Heart left ventricle (tissue), 16 donors: Measurements from ENCODE around the gene NCOA6. TPM values are rescaled to one million over a fixed set of nuclear protein-coding genes. Genes with fewer than 3 reads are reported as not detected.

Experiments used
- ATAC-seq, 4 donors: fragments of 200-7000 bp; cut with Tn5 transposase; one replicate each; pipeline ENCODE4 v1.9.1; 2020 to 2022; ENCODE audit warnings: moderate library complexity in 4 of 4, mild to moderate bottlenecking in 3 of 4, moderate number of reproducible peaks in 1 of 4
- DNase-seq, 5 donors: peaks; one replicate each; pipeline ENCODE4 v3.0.0-alpha.2; 2020
- H3K27ac ChIP-seq, 12 donors: fragments of 200-600 bp; sonication (generic) in 4 of 12; one replicate each; pipeline versions ENCODE4 v1.5.0 to v1.8.0; 2016 to 2022; ENCODE audit warnings: mild to moderate bottlenecking in 2 of 12
- H3K27me3 ChIP-seq, 9 donors: fragments of 200-600 bp; sonication (generic) in 2 of 9; one replicate each; pipeline versions ENCODE4 v1.5.1 to v1.8.0; 2016 to 2022; ENCODE audit warnings: mild to moderate bottlenecking in 3 of 9
- H3K36me3 ChIP-seq, 9 donors: fragments of 200-600 bp; sonication (generic) in 2 of 9; one replicate each; pipeline versions ENCODE4 v1.5.0 to v1.8.0; 2018 to 2022; ENCODE audit warnings: mild to moderate bottlenecking in 2 of 9
- H3K4me1 ChIP-seq, 12 donors: fragments of 200-600 bp; sonication (generic) in 4 of 12; one replicate each; pipeline versions ENCODE4 v1.5.0 to v1.8.0; 2016 to 2022; ENCODE audit warnings: mild to moderate bottlenecking in 3 of 12
- H3K4me3 ChIP-seq, 12 donors: fragments of 200-600 bp; sonication (generic) in 4 of 12; one replicate each; pipeline versions ENCODE4 v1.5.0 to v1.8.0; 2017 to 2022; ENCODE audit warnings: mild to moderate bottlenecking in 9 of 12, moderate library complexity in 4 of 12
- H3K9me3 ChIP-seq, 12 donors: fragments of 200-600 bp; sonication (generic) in 4 of 12; one replicate each; pipeline versions ENCODE4 v1.5.0 to v1.8.0; 2016 to 2022; ENCODE audit warnings: mild to moderate bottlenecking in 1 of 12
- POLR2A ChIP-seq, 2 donors: fragments of 450-650 bp; IDR thresholded peaks; one replicate each; pipeline ENCODE4 v1.6.1; 2017; ENCODE audit warnings: antibody characterized with exemption in 2 of 2, mild to moderate bottlenecking in 2 of 2, moderate library complexity in 2 of 2
- WGBS, 4 donors: extraction: QIAGEN DNeasy Blood & Tissue Kit in 2 of 4; methylation state at CpG; one replicate each; pipeline versions ENCODE4 v1.1.5 to v1.1.7; 2013 to 2018; 5-methylcytosine and 5-hydroxymethylcytosine counted together
- intact Hi-C, 10 donors: fragments of 100-400 bp; cut with DNase I; formaldehyde crosslinking; loops; one replicate each; pipeline versions ENCODE4 v1.11.1 to v1.14.2; 2022
- polyA plus RNA-seq, 2 donors: library from polyadenylated mRNA; stranded (reverse); fragments of 200-250 nt; gene quantifications; one replicate each; pipeline ENCODE4 v1.2.3, GENCODE V29; 2013
- total RNA-seq, 9 donors: library from RNA; depleted of rRNA in 2 of 9; stranded (reverse); fragments of >200 nt in 2 of 9; fragmentation: NEBNext Ultra II Directional in 3 of 9; extraction: Animal tissue kit (Norgen Biotek cat#: 25700) in 3 of 9; gene quantifications; one replicate each; pipeline versions ENCODE4 v1.1.0 to v1.2.4, GENCODE V29; 2016 to 2023
- TF ChIP-seq, protein P1 (sequence below), 12 donors: fragments of 200-600 bp; sonication (generic) in 4 of 12; IDR thresholded peaks; one replicate each; pipeline versions ENCODE4 v1.5.0 to v1.8.0; 2018 to 2022; ENCODE audit warnings: antibody characterized with exemption in 12 of 12, mild to moderate bottlenecking in 5 of 12
- donor health status: ischemic (EF 13 %, LVEDD 7.1; RV severe dilation, severe dysfunction).
- donor health status: healthy with polysubstance abuse.
- donor health status: DM: no; HTN: yes; CAD: no.
- donor health status: DM: no; HTN: no; CAD: no.
- donor health status: ischemic (EF 25% LVEDD 6.9; RV normal size, moderate dysfunction).
- donor health status: ischemic (EF 25% LVEDD 5.7; RV mildly dilated, moderate dysfunction).
- donor health status: healthy.
- donor health status: DM: yes; HTN: yes; CAD: no.
- donor health status: ischemic (EF 35%, LVEDD 5.7; RV mildly dilated, moderate dysfunction).
- donor health status: nonischemic (EF 11% LVEDD 7.7; RV severe dilation, severe dysfunction).
- donor health status: DM: yes; HTN: yes; CAD: no.
- donor health status: PGD.
- donor health status: ischemic (EF 29% LVEDD 5.4; RV normal size, mild dysfunction).
- donor health status: nonischemic (EF 23%, LVEDD 6.1; RV moderate dilation, normal function).

Gene NCOA6
- total and polyA plus RNA-seq, 11 donors: 13.0 to 34.0 (median 19.9) TPM

DNA sequence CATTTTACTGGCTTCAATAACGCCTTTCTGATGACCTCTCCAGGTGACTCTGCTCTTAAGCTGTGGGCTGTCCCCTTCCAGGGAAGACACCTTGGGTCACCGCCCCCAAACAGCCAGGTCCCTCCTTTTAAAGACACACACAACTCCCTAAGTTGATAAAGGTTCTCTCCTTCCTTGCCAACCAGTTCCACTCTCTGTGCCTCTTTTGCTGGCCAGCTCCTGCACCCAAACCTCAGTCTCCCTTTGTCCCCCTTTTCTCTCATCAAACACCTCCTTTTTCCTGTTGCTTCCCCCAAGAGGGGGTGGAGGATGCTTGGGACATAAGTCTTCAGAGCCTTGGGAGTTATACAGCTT lies 1.0 kb downstream of the NCOA6 start:
- Histone ChIP-seq H3K27me3 (no peaks in the 10 kb centered on the region), H3K4me3 (peak overlapping the region; percentile 72 to 99 (median 88)), H3K27ac (peak overlapping the region; percentile 89 to 97 (median 91)), H3K36me3 (peaks cover 0 to 2% (median 0%) of the 10 kb centered on the region in 9 donors), H3K4me1 (peaks cover 3 to 52% (median 32%) of the 10 kb centered on the region in 12 donors), H3K9me3 (no peaks in the 10 kb centered on the region)
- peak; percentile 39 to 61 (median 56) for ATAC-seq
- TF ChIP-seq, protein P1, sequence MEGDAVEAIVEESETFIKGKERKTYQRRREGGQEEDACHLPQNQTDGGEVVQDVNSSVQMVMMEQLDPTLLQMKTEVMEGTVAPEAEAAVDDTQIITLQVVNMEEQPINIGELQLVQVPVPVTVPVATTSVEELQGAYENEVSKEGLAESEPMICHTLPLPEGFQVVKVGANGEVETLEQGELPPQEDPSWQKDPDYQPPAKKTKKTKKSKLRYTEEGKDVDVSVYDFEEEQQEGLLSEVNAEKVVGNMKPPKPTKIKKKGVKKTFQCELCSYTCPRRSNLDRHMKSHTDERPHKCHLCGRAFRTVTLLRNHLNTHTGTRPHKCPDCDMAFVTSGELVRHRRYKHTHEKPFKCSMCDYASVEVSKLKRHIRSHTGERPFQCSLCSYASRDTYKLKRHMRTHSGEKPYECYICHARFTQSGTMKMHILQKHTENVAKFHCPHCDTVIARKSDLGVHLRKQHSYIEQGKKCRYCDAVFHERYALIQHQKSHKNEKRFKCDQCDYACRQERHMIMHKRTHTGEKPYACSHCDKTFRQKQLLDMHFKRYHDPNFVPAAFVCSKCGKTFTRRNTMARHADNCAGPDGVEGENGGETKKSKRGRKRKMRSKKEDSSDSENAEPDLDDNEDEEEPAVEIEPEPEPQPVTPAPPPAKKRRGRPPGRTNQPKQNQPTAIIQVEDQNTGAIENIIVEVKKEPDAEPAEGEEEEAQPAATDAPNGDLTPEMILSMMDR (IDR thresholded peaks at IDR 0.05): no peak
- TF ChIP-seq POLR2A (IDR thresholded peaks at IDR 0.05): no peak
- intact Hi-C loops: loop anchor here in 1 of 10 donors (10.0 kb wide), 1 partner anchor 630 kb away; the partner anchor contains the start of gene CEP250
- peak in 4 of 5 donors; percentile 32 to 63 (median 56) for DNase-seq
- WGBS, 4 donors: 2 to 7% (median 5%) methylated on average over 2 of the region's 2 CpGs

DNA sequence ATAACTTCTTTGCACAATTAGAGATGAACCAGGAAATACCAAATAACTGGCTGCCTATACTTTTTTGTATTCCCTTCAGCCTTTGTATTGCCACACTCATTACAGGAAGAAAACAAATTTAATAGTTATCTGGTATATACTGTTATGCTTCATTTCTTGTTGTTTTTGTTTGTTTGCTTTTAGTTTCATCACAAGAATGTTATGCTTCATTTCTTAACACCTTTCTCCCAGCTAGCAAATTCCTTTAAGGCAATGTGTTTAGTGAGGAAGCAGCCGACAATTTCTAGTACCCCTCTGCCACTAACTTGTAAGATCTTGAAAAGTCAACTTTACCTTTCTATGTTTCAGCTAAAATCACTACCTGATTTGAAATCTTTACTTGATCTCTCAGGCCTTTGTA lies 1.4 kb downstream of the NCOA6 start:
- DNase-seq: no peak
- no peak for TF ChIP-seq POLR2A (IDR thresholded peaks at IDR 0.05)
- TF ChIP-seq, protein P1 (IDR thresholded peaks at IDR 0.05): no peak
- Histone ChIP-seq H3K27me3 (no peaks in the 10 kb centered on the region), H3K9me3 (no peaks in the 10 kb centered on the region), H3K27ac (peak overlapping the region in 10 of 12 donors; percentile 89 to 97 (median 91)), H3K36me3 (peaks cover 0 to 2% (median 0%) of the 10 kb centered on the region in 9 donors), H3K4me1 (peaks cover 3 to 55% (median 32%) of the 10 kb centered on the region in 12 donors), H3K4me3 (peak overlapping the region; percentile 72 to 99 (median 88))
- intact Hi-C loops: loop anchor here in 1 of 10 donors (10.0 kb wide), 1 partner anchor 631 kb away; the partner anchor contains the start of gene CEP250
- ATAC-seq: no peak
- WGBS, 4 donors: 7 to 22% (median 17%) methylated on average over 1 of the region's 1 CpG

DNA sequence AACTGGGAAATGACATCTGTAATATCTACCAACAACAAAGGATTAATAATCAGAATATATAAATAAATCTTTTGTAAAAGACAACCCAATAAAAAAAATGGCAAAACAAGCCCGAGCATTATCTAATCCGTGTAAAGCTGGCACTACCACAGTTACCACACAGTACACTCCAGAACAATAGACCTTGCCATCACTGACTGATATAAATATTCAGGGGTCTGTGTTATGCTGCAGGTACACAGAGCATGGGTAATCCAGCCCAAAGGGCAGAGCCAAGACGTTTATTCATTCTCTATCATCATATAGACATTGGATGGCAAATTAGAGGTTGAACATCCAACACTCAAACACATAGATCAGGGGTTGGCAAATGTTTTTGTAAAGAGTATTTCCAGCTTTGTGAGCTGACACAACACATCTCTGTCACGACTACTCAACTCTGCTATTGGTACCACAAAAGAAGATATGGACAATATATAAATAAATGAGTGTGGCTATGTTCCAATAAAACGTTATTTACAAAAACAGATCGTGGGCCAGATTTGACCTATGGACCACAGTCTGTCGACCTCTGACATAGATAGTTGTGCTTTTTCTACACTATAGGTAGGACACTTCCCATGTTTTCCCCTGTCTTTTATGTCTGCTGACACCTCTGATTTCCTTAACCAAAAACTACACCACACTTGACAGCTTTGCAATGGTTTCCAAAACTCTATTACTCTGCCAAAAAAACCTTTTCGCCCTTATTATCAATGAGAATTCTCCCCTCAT lies 4.5 kb downstream of the NCOA6 start:
- no peaks in the 10 kb centered on the region for H3K9me3 ChIP-seq
- 43 to 57% (median 52%) methylated on average over 8 of the region's 8 CpGs for WGBS, 4 donors
- TF ChIP-seq, protein P1 (IDR thresholded peaks at IDR 0.05): no peak
- TF ChIP-seq POLR2A (IDR thresholded peaks at IDR 0.05): no peak
- peaks cover 3 to 81% (median 37%) of the 10 kb centered on the region in 12 donors for H3K4me1 ChIP-seq
- DNase-seq (no peak), ATAC-seq (no peak)
- no peak overlapping the region for H3K27ac ChIP-seq
- intact Hi-C loops: loop anchor here in 1 of 10 donors (10.0 kb wide), 1 partner anchor 634 kb away; the partner anchor contains the start of gene CEP250
- H3K27me3 ChIP-seq: no peaks in the 10 kb centered on the region
- H3K36me3 ChIP-seq: peaks cover 0 to 2% (median 0%) of the 10 kb centered on the region in 9 donors
- H3K4me3 ChIP-seq: no peak overlapping the region

DNA sequence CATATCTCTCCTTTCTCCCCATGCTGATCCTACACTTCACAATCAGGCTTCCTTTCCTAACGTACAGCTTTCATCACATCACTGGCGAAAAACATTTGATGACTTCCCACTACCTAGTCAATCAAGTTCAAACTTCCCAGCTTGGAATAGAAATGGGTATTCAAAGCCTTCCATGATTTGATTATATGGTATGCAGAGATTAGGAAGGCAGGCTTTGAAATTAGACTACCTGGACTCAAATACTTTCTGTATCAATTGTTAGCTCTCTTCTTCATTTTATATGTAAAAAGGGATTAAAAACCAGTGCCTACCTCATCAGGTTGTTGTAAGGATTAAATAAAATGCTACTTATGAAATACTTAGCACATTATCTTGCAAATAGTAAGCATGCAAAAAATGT lies 7.7 kb downstream of the NCOA6 start:
- Histone ChIP-seq H3K9me3 (peaks cover 0 to 5% (median 0%) of the 10 kb centered on the region in 12 donors), H3K36me3 (peaks cover 0 to 2% (median 0%) of the 10 kb centered on the region in 9 donors), H3K27me3 (no peaks in the 10 kb centered on the region), H3K27ac (no peak overlapping the region), H3K4me3 (no peak overlapping the region), H3K4me1 (peaks cover 0 to 61% (median 19%) of the 10 kb centered on the region in 12 donors)
- DNase-seq: no peak
- no peak for ATAC-seq
- WGBS, 4 donors: 45 to 50% (median 47%) methylated on average over 2 of the region's 2 CpGs
- intact Hi-C loops: no loop called here
- no peak for TF ChIP-seq POLR2A (IDR thresholded peaks at IDR 0.05)
- TF ChIP-seq, protein P1 (IDR thresholded peaks at IDR 0.05): no peak
